ENCODE results near the gene RUSF1. TPM values are rescaled to one million over a fixed set of nuclear protein-coding genes. Genes with fewer than 3 reads are reported as not detected.
A peak's percentile ranks its signal among the peaks of the same experiment; 100 is the strongest.
"Not testable (repeated sequence)": the region's sequence is repeated elsewhere in the genome, so short reads cannot be mapped to it uniquely, and the experiment has no call there.

The RUSF1 gene
- total and polyA plus RNA-seq, 9 of the 15 experiments (the other 6 are each of a cell fraction or from before 2014, with no cell fraction given): 0.80 to 52.8 (median 27.6) TPM

- Histone ChIP-seq H3K9me3 (replicated peaks; ENCODE audit: control insufficient read depth, insufficient read depth, low read depth, low read length) (peaks cover 11% of the 10 kb centered on the region), H3K9me1 (ENCODE audit: control insufficient read depth, insufficient read depth, low read length) (no peaks in the 10 kb centered on the region), H3K4me3 (no peak overlapping the region), H3K4me1 (replicated peaks in 1 of 2; ENCODE audit: control insufficient read depth in 2 of 2, insufficient read depth in 2 of 2, low read length in 2 of 2) (no peaks in the 10 kb centered on the region), H3K27ac (ENCODE audit: extremely low read depth, low read depth, low read length) (no peak overlapping the region), H4K20me1 (replicated peaks; ENCODE audit: control insufficient read depth, insufficient read depth, low read length) (no peaks in the 10 kb centered on the region), H3K9ac (ENCODE audit: insufficient read depth in 1 of 2, low read depth in 2 of 2, low read length in 2 of 2) (no peak overlapping the region), H3K36me3 (ENCODE audit: control insufficient read depth, insufficient read depth, low read length) (no peaks in the 10 kb centered on the region), H2AFZ (ENCODE audit: low read depth, low read length) (no peak overlapping the region), H3K4me2 (ENCODE audit: insufficient read depth, low read length) (no peak overlapping the region), H3K27me3 (ENCODE audit: control insufficient read depth in 2 of 2, insufficient read depth in 2 of 2, low read length in 2 of 2) (no peaks in the 10 kb centered on the region), H3K79me2 (ENCODE audit: control insufficient read depth, insufficient read depth, low read length) (no peaks in the 10 kb centered on the region)
- ChIA-PET POLR2A (no interaction called here), CTCF (ENCODE audit: low intra/inter-chr PET ratio) (no interaction called here)
- DNase-seq (ENCODE audit: extremely low read depth in 1 of 4, low spot score in 3 of 4) (no peak), FAIRE-seq (no peak), ATAC-seq (no peak)
- BruUV-seq (replicated peaks): no TSS peak
- in situ Hi-C loops (cut with MboI) (no loop called here), intact Hi-C loops (cut with micrococcal nuclease) (no loop called here)
- WGBS (ENCODE audit: insufficient coverage, low coverage, missing lambda C conversion rate): 10% methylated on average over 4 of the region's 4 CpGs
- no peak for TF ChIP-seq PATZ1 (CRISPR knock-in tag; IDR thresholded peaks at IDR 0.05; ENCODE audit: borderline replicate concordance)
- peak; percentile 93 for TF ChIP-seq TRIM28 (IDR thresholded peaks at IDR 0.05)
- TF ChIP-seq CBX5 (IDR thresholded peaks at IDR 0.05; ENCODE audit: borderline replicate concordance, low read depth): peak; percentile 31; the same call in 1 of the 2 replicates
- peak; percentile 70; the same call in 1 of the 2 replicates for TF ChIP-seq XRCC3 (IDR thresholded peaks at IDR 0.05)
- TF ChIP-seq ZNF644 (tag; IDR thresholded peaks at IDR 0.05; ENCODE audit: low read depth): no peak
- TF ChIP-seq TRIM24 (IDR thresholded peaks at IDR 0.05): peak in 1 of 2 experiments; percentile 48; a peak in 1 of 4 replicates
- TF ChIP-seq ZNF280A (IDR thresholded peaks at IDR 0.05; ENCODE audit: low read depth, partially characterized antibody): peak; percentile 79
- no peak for TF ChIP-seq BCOR (IDR thresholded peaks at IDR 0.05)
These were observed 34.6 kb upstream of the RUSF1 start for GRCh38 chr16:31542763-31543162.

- FAIRE-seq; H3K27ac ChIP-seq (ENCODE audit: extremely low read depth, low read depth, low read length); intact Hi-C loops (cut with micrococcal nuclease); in situ Hi-C loops (cut with MboI); H4K20me1 ChIP-seq (replicated peaks; ENCODE audit: control insufficient read depth, insufficient read depth, low read length); H2AFZ ChIP-seq (ENCODE audit: low read depth, low read length); BruUV-seq (replicated peaks); H3K27me3 ChIP-seq (ENCODE audit: control insufficient read depth in 2 of 2, insufficient read depth in 2 of 2, low read length in 2 of 2); H3K4me3 ChIP-seq; H3K9ac ChIP-seq (ENCODE audit: insufficient read depth in 1 of 2, low read depth in 2 of 2, low read length in 2 of 2); H3K4me2 ChIP-seq (ENCODE audit: insufficient read depth, low read length); CTCF ChIA-PET (ENCODE audit: low intra/inter-chr PET ratio); H3K36me3 ChIP-seq (ENCODE audit: control insufficient read depth, insufficient read depth, low read length); H3K9me1 ChIP-seq (ENCODE audit: control insufficient read depth, insufficient read depth, low read length); H3K9me3 ChIP-seq (replicated peaks; ENCODE audit: control insufficient read depth, insufficient read depth, low read depth, low read length); ATAC-seq; DNase-seq (ENCODE audit: extremely low read depth in 1 of 4, low spot score in 3 of 4); H3K79me2 ChIP-seq (ENCODE audit: control insufficient read depth, insufficient read depth, low read length): not testable (repeated sequence)
- POLR2A ChIA-PET: interaction anchor here (1.5 kb wide), 1 partner anchor 11 kb away, joined by 3 read pairs; no protein-coding TSS in a partner anchor
- WGBS (ENCODE audit: insufficient coverage, low coverage, missing lambda C conversion rate): 8% methylated on average over 4 of the region's 4 CpGs
- H3K4me1 ChIP-seq (replicated peaks in 1 of 2; ENCODE audit: control insufficient read depth in 2 of 2, insufficient read depth in 2 of 2, low read length in 2 of 2): peaks cover 7 to 16% of the 10 kb centered on the region in 2 experiments; a peak in 3 of 5 replicates
These were observed 31.6 kb upstream of the RUSF1 start for GRCh38 chr16:31539762-31540161.

All from K562 (cell line).